Choroid plexus epithelial cell (primary cell): ENCODE measurements around the gene CXCL16.

Experiments
- DNase-seq: peaks from one replicate; pipeline ENCODE4 v3.0.0-alpha.2; 2010; ENCODE audit warnings: low read depth
- H3K4me3 ChIP-seq: 2 replicates; pipeline ENCODE4 v1.5.1; 2011; ENCODE audit warnings: low read depth, mild to moderate bottlenecking, control low read depth, low read length, moderate library complexity
- TF ChIP-seq, protein P1 (sequence below): conservative IDR thresholded peaks from 2 replicates; pipeline ENCODE4 v1.5.1; 2011; ENCODE audit warnings: low read depth, mild to moderate bottlenecking, control low read depth, inconsistent platforms, low read length, moderate library complexity

The CXCL16 gene

DNA sequence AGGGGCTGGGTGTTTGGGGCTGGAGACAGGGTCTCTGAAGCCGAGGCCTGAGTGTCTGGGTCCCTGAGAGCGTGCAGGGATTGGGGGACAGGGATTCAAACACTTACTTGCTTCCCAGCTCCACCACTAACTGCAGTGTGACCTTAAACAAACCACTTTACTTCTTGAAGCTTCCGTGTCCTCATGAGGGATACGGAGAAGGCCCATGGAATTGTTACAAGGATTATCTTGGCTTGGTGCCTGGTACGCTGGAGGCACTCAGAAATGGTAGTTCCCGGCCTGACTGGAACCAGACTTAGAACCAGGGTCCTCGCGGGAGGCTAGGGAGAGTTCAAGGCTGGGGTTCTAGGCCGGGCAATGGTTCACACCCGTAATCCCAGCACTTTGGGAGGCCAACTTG, 2.9 kb upstream of the CXCL16 start:
- no peak for DNase-seq
- no peak overlapping the region for H3K4me3 ChIP-seq
- TF ChIP-seq, protein P1, sequence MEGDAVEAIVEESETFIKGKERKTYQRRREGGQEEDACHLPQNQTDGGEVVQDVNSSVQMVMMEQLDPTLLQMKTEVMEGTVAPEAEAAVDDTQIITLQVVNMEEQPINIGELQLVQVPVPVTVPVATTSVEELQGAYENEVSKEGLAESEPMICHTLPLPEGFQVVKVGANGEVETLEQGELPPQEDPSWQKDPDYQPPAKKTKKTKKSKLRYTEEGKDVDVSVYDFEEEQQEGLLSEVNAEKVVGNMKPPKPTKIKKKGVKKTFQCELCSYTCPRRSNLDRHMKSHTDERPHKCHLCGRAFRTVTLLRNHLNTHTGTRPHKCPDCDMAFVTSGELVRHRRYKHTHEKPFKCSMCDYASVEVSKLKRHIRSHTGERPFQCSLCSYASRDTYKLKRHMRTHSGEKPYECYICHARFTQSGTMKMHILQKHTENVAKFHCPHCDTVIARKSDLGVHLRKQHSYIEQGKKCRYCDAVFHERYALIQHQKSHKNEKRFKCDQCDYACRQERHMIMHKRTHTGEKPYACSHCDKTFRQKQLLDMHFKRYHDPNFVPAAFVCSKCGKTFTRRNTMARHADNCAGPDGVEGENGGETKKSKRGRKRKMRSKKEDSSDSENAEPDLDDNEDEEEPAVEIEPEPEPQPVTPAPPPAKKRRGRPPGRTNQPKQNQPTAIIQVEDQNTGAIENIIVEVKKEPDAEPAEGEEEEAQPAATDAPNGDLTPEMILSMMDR: no peak

DNA sequence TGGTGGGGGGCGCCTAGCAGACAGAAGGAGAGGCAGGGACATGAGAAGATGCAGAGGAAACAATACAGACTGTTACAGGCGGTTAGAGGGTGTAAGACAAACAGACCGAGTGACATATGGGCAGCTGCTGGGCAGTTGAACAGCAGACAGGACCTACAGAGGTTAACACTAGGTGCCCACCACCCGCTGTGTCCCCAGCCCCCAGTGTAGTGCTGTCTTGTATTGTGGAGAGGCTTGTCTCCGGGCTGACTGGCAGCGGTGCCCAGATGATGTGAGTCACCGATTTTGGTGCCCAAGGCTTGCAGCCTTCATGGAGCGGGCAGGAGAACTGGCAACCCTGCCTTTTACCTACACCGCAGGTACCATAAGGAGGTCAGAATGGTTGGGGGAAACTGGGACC, 2.4 kb upstream of the CXCL16 start:
- TF ChIP-seq, protein P1: no peak

DNA sequence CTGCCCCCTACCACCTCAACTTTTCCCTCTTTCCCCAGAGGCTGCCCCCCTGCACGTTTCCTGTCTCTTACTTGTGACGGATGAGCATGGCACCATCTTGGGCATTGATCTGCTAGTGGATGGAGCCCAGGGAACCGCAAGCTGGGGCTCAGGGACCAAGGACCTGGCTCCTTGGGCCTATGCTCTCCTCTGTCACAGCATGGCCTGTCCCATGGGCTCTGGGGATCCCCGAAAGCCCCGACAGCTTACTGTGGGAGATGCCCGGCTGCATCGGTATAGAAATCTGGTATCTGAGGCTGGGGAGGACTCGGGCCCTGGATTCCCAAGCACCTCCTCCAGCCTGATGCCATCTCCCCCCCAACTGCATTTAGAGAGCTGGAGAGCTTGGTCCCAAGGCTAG, 1.8 kb upstream of the CXCL16 start:
- no peak overlapping the region for H3K4me3 ChIP-seq
- TF ChIP-seq, protein P1: no peak
- no peak for DNase-seq

More for the DNA sequence above, 2.4 kb upstream of the CXCL16 start:
- no peak overlapping the region for H3K4me3 ChIP-seq
- DNase-seq: no peak

DNA sequence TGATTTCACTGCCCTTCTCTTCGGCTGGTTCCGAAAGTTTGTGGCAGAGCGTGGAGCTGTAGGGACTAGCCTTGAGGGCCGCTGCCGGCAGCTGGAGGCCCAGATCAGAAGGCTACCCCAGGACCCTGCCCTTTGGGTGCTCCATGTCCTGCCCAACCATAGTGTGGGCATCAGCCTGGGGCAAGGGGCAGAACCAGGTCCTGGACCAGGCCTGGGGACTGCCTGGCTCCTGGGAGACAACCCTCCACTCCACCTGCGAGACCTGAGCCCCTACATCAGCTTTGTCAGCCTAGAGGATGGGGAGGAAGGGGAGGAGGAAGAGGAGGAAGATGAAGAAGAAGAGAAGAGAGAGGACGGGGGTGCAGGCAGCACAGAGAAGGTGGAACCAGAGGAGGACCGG, 856 bp upstream of the CXCL16 start:
- no peak for DNase-seq
- TF ChIP-seq, protein P1: no peak
- no peak overlapping the region for H3K4me3 ChIP-seq

DNA sequence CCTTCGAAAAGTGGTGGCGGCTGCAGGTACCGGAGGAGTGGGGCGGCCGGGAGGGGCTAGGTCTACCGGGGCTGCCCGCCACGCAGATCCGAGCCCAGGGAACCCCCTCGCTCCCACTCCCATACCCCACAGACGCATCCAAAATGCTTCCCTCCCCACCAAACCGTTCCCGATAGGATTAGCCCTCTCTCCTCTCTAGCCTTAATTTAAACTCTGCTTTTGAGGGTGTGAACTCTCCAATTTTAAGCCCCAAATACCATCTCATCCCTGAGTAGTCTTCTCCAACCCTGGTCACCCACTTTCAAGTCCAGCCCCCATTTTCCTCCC, 260 bp upstream of the CXCL16 start:
- TF ChIP-seq, protein P1: no peak
- no peak for DNase-seq
- H3K4me3 ChIP-seq: peak overlapping the region; percentile 72

DNA sequence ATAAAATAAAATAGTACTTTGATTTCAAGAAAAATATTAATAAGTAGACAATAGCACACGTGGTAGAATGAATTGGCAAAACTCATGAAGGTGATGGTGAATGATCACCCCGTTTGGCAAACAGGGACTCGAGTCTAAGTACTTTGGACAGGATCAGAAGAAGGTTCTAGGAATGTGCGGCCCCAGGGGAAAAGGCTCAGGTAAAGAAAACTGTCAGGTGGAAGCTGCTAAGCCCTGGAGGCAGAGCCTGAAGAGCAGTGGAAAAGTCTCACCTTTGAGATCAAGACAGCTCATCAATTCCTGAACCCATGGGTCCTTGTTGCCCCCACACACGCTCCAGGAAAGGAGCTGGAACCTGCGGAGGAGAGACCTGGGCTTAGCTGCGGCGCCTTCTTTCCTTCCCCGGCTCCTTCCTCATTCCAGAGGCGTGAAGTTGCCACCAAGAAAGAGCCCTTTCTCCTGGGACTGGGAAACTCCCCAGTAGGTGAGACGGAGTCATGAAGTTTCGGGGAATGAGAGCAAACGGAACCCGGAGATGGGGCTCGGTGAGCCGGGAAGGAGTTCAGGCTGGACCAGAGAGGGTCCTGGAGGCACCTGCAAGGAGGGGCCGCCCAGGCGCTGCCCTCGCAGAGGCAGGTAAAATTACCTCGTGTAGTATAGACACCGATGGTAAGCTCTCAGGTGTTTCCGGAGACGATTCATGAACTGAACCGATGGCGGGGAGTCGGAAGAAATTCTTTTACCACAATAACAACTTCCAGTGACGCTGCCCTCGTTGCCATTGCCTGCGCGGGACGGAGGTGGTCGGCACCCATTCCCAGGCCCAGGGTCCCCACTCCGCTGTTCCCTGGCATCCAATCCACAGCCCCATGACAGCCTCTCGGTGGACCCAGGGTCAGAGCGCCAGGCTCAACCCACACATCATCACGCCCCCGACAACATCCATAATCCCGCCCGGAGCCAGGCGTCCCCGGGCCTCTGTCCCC, 1.3 kb downstream of the CXCL16 start:
- H3K4me3 ChIP-seq: peak overlapping the region; percentile 72
- TF ChIP-seq, protein P1: no peak
- DNase-seq: no peak
